T-cell (primary cell): ENCODE data around the gene SYT7. TPM values are rescaled to one million over a fixed set of nuclear protein-coding genes. Genes with fewer than 3 reads are reported as not detected.

ENCODE experiments used
- ATAC-seq, 4 experiments: fragments of 200-7000 bp in 3 of 4; fragments of 150-1000 bp in 1 of 4; cut with Tn5 transposase; replicated peaks in 1 of 4; 1 replicate in 3 of 4; 2 replicates in 1 of 4; pipeline ENCODE4 v1.10.0; 2021; ENCODE audit warnings: moderate library complexity in 3 of 4, mild to moderate bottlenecking in 2 of 4, moderate number of reproducible peaks in 1 of 4
- CTCF ChIA-PET, 2 donors: fragments of 300-600 bp; sonication (Branson Sonifier 250); formaldehyde crosslinking; loops; one replicate each; lab custom pipeline; 2022; ENCODE audit warnings: antibody characterized with exemption in 2 of 2; lab: Charles Lee
- POLR2A ChIA-PET, 2 donors: fragments of 300-600 bp; sonication (Branson Sonifier 250); formaldehyde crosslinking; loops; one replicate each; lab custom pipeline; 2022; ENCODE audit warnings: antibody characterized with exemption in 2 of 2; lab: Charles Lee
- DNase-seq, 35 experiments: peaks; one replicate each; pipeline versions ENCODE4 v3.0.0 to v3.0.0-alpha.2; 2013 to 2023
- H3K27ac ChIP-seq: one replicate; pipeline ENCODE4 v1.5.1; 2013; ENCODE audit warnings: low read length
- H3K27me3 ChIP-seq, 2 experiments: replicated peaks in 1 of 2; 1 replicate in 1 of 2; 2 replicates in 1 of 2; pipeline versions ENCODE4 v1.6.1 to v1.7.0; 2013; ENCODE audit warnings: low read length in 1 of 2, mixed read lengths in 1 of 2; ENCODE audit not compliant: control insufficient read depth in 2 of 2, insufficient read depth in 2 of 2; ENCODE audit errors: extremely low read depth in 1 of 2
- H3K36me3 ChIP-seq, 2 donors: 1 replicate in 1 of 2; 2 replicates in 1 of 2; pipeline versions ENCODE4 v1.6.1 to v1.7.0; 2013; ENCODE audit warnings: low read length in 1 of 2; ENCODE audit not compliant: control insufficient read depth in 2 of 2, insufficient read depth in 1 of 2; ENCODE audit errors: extremely low read depth in 1 of 2
- H3K4me1 ChIP-seq, 2 experiments: 1 replicate in 1 of 2; 2 replicates in 1 of 2; pipeline versions ENCODE4 v1.6.1 to v1.7.0; 2013; ENCODE audit warnings: low read length in 2 of 2, mixed read lengths in 1 of 2; ENCODE audit not compliant: insufficient read depth in 2 of 2, control insufficient read depth in 1 of 2; ENCODE audit errors: extremely low read depth in 1 of 2
- H3K4me3 ChIP-seq, 2 donors: 1 replicate in 1 of 2; 2 replicates in 1 of 2; pipeline versions ENCODE4 v1.5.1 to v1.7.0; 2013; ENCODE audit warnings: mild to moderate bottlenecking in 2 of 2, low read length in 1 of 2, moderate library complexity in 1 of 2; ENCODE audit not compliant: control insufficient read depth in 1 of 2; ENCODE audit errors: extremely low read depth in 1 of 2
- H3K9me3 ChIP-seq: 2 replicates; pipeline ENCODE4 v1.7.0; 2013
- H3K27ac Mint-ChIP-seq, 2 donors: one replicate each; pipeline ENCODE4 v1.8.0; 2020 to 2021; ENCODE audit warnings: mild to moderate bottlenecking in 2 of 2, mixed read lengths in 2 of 2
- H3K27me3 Mint-ChIP-seq, 2 donors: one replicate each; pipeline ENCODE4 v1.8.0; 2021 to 2022; ENCODE audit warnings: mixed read lengths in 2 of 2
- H3K36me3 Mint-ChIP-seq: one replicate; pipeline ENCODE4 v1.8.0; 2021; ENCODE audit warnings: mixed read lengths
- H3K4me1 Mint-ChIP-seq, 3 donors: one replicate each; pipeline ENCODE4 v1.8.0; 2020 to 2022; ENCODE audit warnings: mixed read lengths in 3 of 3, mild to moderate bottlenecking in 1 of 3
- H3K4me3 Mint-ChIP-seq, 3 donors: one replicate each; pipeline ENCODE4 v1.8.0; 2020 to 2022; ENCODE audit warnings: mild to moderate bottlenecking in 3 of 3, mixed read lengths in 3 of 3, moderate library complexity in 3 of 3
- H3K9me3 Mint-ChIP-seq, 3 donors: one replicate each; pipeline ENCODE4 v1.8.0; 2020 to 2022; ENCODE audit warnings: mixed read lengths in 3 of 3
- WGBS: methylation state at CpG from one replicate; pipeline ENCODE4 v1.1.5; 2013; ENCODE audit warnings: missing lambda C conversion rate; ENCODE audit not compliant: insufficient coverage; 5-methylcytosine and 5-hydroxymethylcytosine counted together
- total RNA-seq, 35 experiments: library from RNA in 6 of 35; stranded (reverse) in 6 of 35; fragments of 120-200 nt in 1 of 35; gene quantifications; one replicate each; pipeline versions ENCODE4 v1.2.1 to v1.2.4 and lab custom pipeline; 2013 to 2026

The SYT7 gene
- total RNA-seq, 5 donors from 2014 or later (not counting 1 experiment from before 2014, with no cell fraction given) = 0.19 to 0.26 (median 0.20) TPM; not detected in 2

- CTCF ChIA-PET = interaction anchor here in 1 of 2 donors (0.6 to 0.7 kb wide), 2 partner anchors 40 to 574 kb away, joined by 3 to 7 read pairs; no protein-coding TSS in a partner anchor
- Mint-ChIP-seq H3K4me3 (no peak overlapping the region), H3K36me3 (peaks cover 15% of the 10 kb centered on the region)
Observed at GRCh38 chr11:61477126-61477525, 103.8 kb downstream of the SYT7 start.

DNA sequence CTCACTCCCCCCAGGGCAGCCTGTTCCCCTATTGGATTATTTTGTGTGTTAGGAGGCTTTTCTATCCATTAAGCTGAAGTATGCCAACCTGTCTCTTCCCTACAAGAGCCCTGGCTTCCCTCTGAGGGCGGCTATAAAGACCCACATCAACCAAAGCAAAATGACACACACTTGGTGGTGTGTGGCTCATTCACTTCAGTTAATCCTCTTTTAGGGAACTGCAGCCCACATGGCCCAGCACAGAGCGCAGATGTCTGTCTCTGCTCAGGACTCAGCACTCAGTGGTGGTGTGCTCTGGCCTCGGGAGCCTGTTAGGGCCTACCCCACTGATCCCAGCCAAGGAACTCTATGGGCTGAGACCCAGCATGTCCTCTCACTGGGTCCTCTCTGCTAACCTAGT is 104.5 kb downstream of the SYT7 start:
- no peak overlapping the region for H3K4me3 ChIP-seq
- 100% methylated on average over 2 of the region's 3 CpGs for WGBS
- Mint-ChIP-seq H3K27ac (no peak overlapping the region), H3K27me3 (no peaks in the 10 kb centered on the region), H3K9me3 (no peaks in the 10 kb centered on the region), H3K4me1 (peaks cover 7 to 14% (median 8%) of the 10 kb centered on the region in 3 donors), H3K4me3 (no peak overlapping the region), H3K36me3 (peaks cover 15% of the 10 kb centered on the region)
- POLR2A ChIA-PET = no interaction called here
- CTCF ChIA-PET = interaction anchor here (0.7 to 1.1 kb wide), 3 partner anchors 41 to 573 kb away, joined by 3 to 7 read pairs (median 3); no protein-coding TSS in a partner anchor
- no peak for ATAC-seq
- DNase-seq = no peak
- H3K36me3 ChIP-seq = peaks cover 0 to 4% of the 10 kb centered on the region in 2 donors
- H3K27me3 ChIP-seq = peaks cover 0 to 16% of the 10 kb centered on the region in 2 experiments
- peaks cover 0 to 9% of the 10 kb centered on the region in 2 experiments for H3K4me1 ChIP-seq
- H3K27ac ChIP-seq = no peak overlapping the region
- no peaks in the 10 kb centered on the region for H3K9me3 ChIP-seq

More at GRCh38 chr11:61477126-61477525, 103.8 kb downstream of the SYT7 start:
- H3K27me3 Mint-ChIP-seq = no peaks in the 10 kb centered on the region
- Histone ChIP-seq H3K4me1 (peaks cover 0 to 9% of the 10 kb centered on the region in 2 experiments), H3K36me3 (peaks cover 0 to 4% of the 10 kb centered on the region in 2 donors), H3K9me3 (no peaks in the 10 kb centered on the region), H3K27ac (no peak overlapping the region), H3K4me3 (no peak overlapping the region), H3K27me3 (peaks cover 0 to 23% of the 10 kb centered on the region in 2 experiments)
- DNase-seq = no peak
- H3K27ac Mint-ChIP-seq = no peak overlapping the region
- no peak for ATAC-seq
- POLR2A ChIA-PET = no interaction called here
- no peaks in the 10 kb centered on the region for H3K9me3 Mint-ChIP-seq
- WGBS = 88% methylated on average over 7 of the region's 8 CpGs
- peaks cover 7 to 14% (median 8%) of the 10 kb centered on the region in 3 donors for H3K4me1 Mint-ChIP-seq

DNA sequence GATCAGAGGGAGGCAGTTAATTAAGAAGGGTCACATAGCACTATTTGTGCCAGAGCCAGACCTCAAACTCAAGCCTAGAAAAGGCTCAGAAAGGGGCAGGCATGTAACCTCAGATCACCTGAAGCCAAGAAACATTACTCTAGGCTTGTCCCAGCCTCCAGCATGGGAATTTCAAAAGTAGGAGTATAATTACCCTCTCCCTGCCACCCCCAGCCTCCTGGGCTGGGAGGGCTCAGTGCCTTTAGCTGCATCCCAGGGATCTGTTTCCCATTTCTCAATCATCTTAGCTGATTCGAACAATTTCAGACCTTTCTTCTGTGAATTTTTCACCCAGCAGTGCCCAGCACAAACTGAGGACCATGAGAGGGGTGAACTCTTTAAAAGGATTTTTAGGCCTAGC is 105.4 kb downstream of the SYT7 start:
- H3K9me3 Mint-ChIP-seq = no peaks in the 10 kb centered on the region
- peaks cover 6 to 10% (median 7%) of the 10 kb centered on the region in 3 donors for H3K4me1 Mint-ChIP-seq
- H3K4me1 ChIP-seq = peaks cover 0 to 9% of the 10 kb centered on the region in 2 experiments
- no peak overlapping the region for H3K27ac ChIP-seq
- no peak overlapping the region for H3K4me3 ChIP-seq
- H3K27ac Mint-ChIP-seq = no peak overlapping the region
- H3K9me3 ChIP-seq = no peaks in the 10 kb centered on the region
- DNase-seq (no peak), ATAC-seq (no peak)
- ChIA-PET CTCF (interaction anchor here (0.8 to 1.1 kb wide), 4 partner anchors 42 to 258 kb away, joined by 3 read pairs; no protein-coding TSS in a partner anchor), POLR2A (no interaction called here)
- peaks cover 22% of the 10 kb centered on the region for H3K36me3 Mint-ChIP-seq
- no peaks in the 10 kb centered on the region for H3K27me3 Mint-ChIP-seq
- peaks cover 0 to 16% of the 10 kb centered on the region in 2 experiments for H3K27me3 ChIP-seq
- H3K36me3 ChIP-seq = peaks cover 3 to 12% of the 10 kb centered on the region in 2 donors
- no peak overlapping the region for H3K4me3 Mint-ChIP-seq
- no CpG with 5 or more reads among the region's 1 CpG for WGBS

- no peaks in the 10 kb centered on the region for H3K9me3 ChIP-seq
- 88% methylated on average over 3 of the region's 6 CpGs for WGBS
- DNase-seq (no peak), ATAC-seq (no peak)
- no peaks in the 10 kb centered on the region for H3K9me3 Mint-ChIP-seq
- no peak overlapping the region for H3K4me3 ChIP-seq
- H3K36me3 ChIP-seq = peaks cover 3 to 16% of the 10 kb centered on the region in 2 donors
- H3K27me3 ChIP-seq = peaks cover 0 to 16% of the 10 kb centered on the region in 2 experiments
- H3K27ac ChIP-seq = no peak overlapping the region
- no peak overlapping the region for H3K4me3 Mint-ChIP-seq
- no peaks in the 10 kb centered on the region for H3K27me3 Mint-ChIP-seq
- H3K36me3 Mint-ChIP-seq = peaks cover 28% of the 10 kb centered on the region
- POLR2A ChIA-PET = no interaction called here
- no peak overlapping the region for H3K27ac Mint-ChIP-seq
- H3K4me1 ChIP-seq = peaks cover 0 to 9% of the 10 kb centered on the region in 2 experiments
- H3K4me1 Mint-ChIP-seq = peaks cover 5 to 7% (median 7%) of the 10 kb centered on the region in 3 donors
- CTCF ChIA-PET = no interaction called here
Observed at GRCh38 chr11:61474013-61474643, 106.7 kb downstream of the SYT7 start.

DNA sequence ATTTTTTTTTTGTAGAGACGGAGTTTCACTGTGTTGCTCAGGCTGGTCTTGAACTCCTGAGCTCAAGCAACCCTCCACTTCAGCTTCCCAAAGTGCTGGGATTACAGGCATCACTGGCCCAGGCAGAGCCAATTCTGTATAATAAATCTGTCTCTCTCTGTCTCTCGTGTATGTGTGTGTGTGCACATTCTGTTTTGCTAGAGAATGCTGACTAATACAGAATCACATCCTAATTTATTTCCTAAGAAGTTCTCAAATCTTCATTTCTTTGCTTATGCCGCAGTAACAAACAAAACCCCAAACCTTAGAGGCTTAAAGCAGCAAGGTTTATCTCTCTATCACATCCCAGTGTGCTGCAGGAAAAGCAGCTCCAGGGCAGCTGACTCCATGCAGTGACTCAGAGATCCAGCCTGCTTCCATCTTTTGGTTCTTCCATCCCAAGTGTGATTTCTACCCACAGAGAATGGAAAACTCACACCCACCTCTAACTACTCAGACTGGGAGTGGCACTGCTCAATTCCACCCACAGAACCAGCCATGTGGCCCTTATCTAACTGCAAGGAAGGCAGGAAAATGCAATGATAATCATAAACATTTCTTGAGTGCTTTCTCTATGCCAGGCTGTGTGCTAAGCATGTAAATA is 107.4 kb downstream of the SYT7 start:
- Mint-ChIP-seq H3K27me3 (no peaks in the 10 kb centered on the region), H3K36me3 (peaks cover 32% of the 10 kb centered on the region), H3K4me3 (no peak overlapping the region), H3K9me3 (no peaks in the 10 kb centered on the region), H3K27ac (no peak overlapping the region), H3K4me1 (peaks cover 5 to 7% (median 7%) of the 10 kb centered on the region in 3 donors)
- CTCF ChIA-PET = no interaction called here
- H3K27ac ChIP-seq = no peak overlapping the region
- ATAC-seq (no peak), DNase-seq (no peak)
- no peak overlapping the region for H3K4me3 ChIP-seq
- peaks cover 0 to 9% of the 10 kb centered on the region in 2 experiments for H3K4me1 ChIP-seq
- WGBS = 92% methylated on average over 2 of the region's 3 CpGs
- no peaks in the 10 kb centered on the region for H3K9me3 ChIP-seq
- POLR2A ChIA-PET = no interaction called here
- H3K27me3 ChIP-seq = peaks cover 0 to 11% of the 10 kb centered on the region in 2 experiments
- H3K36me3 ChIP-seq = peaks cover 3 to 18% of the 10 kb centered on the region in 2 donors

DNA sequence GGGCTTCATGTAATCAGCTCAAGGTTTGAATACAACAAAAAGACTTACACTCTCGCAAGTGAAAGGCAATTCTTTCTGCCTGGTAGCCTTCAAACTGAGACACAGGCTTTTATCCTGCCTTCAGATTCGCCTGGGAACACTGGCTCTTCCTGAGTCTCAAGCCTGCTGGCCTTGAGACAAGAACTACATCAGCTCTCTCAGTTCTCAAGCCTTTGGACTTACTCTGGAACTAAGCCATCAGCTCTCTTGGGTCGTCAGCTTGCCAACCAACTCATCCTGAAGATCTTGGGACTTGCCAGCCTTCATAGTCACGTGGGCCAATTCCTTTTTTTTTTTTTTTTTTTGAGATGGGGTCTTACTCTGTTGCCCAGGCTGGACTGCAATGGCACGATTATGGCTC is 108.0 kb downstream of the SYT7 start:
- CTCF ChIA-PET = no interaction called here
- Histone ChIP-seq H3K36me3 (peaks cover 3 to 23% of the 10 kb centered on the region in 2 donors), H3K27me3 (peaks cover 0 to 4% of the 10 kb centered on the region in 2 experiments), H3K27ac (no peak overlapping the region), H3K4me1 (peaks cover 0 to 5% of the 10 kb centered on the region in 2 experiments), H3K4me3 (no peak overlapping the region), H3K9me3 (no peaks in the 10 kb centered on the region)
- Mint-ChIP-seq H3K27ac (peak overlapping the region in 1 of 2 donors; percentile 44), H3K27me3 (no peaks in the 10 kb centered on the region), H3K4me1 (peaks cover 1 to 2% (median 2%) of the 10 kb centered on the region in 3 donors), H3K36me3 (peaks cover 38% of the 10 kb centered on the region), H3K9me3 (no peaks in the 10 kb centered on the region), H3K4me3 (no peak overlapping the region)
- ATAC-seq (no peak), DNase-seq (no peak)
- POLR2A ChIA-PET = interaction anchor here in 1 of 2 donors (0.7 kb wide), 1 partner anchor 76 kb away, joined by 10 read pairs; no protein-coding TSS in a partner anchor
- WGBS = 100% methylated on average over 2 of the region's 5 CpGs
